ENCODE measurements around the gene PPP3CA.

DNA sequence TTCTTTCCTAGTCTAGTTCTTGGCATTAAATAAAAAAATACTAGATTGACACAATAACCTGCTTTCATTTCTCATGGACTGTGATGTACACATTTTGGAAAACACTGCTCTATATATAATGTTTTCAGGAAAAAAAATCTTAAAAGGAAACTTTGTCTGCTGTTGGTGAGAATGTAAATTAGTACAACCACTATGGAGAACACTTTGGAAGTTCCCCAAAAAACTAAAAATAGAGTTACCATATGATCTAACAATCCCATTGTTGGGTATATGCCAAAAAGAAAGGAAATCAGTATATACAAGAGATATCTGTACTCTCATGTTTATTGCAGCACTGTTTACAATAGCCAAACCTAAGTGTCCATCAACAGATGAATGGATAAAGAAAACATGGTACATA, 202.3 kb downstream of the PPP3CA start:
- TF ChIP-seq, protein P1, sequence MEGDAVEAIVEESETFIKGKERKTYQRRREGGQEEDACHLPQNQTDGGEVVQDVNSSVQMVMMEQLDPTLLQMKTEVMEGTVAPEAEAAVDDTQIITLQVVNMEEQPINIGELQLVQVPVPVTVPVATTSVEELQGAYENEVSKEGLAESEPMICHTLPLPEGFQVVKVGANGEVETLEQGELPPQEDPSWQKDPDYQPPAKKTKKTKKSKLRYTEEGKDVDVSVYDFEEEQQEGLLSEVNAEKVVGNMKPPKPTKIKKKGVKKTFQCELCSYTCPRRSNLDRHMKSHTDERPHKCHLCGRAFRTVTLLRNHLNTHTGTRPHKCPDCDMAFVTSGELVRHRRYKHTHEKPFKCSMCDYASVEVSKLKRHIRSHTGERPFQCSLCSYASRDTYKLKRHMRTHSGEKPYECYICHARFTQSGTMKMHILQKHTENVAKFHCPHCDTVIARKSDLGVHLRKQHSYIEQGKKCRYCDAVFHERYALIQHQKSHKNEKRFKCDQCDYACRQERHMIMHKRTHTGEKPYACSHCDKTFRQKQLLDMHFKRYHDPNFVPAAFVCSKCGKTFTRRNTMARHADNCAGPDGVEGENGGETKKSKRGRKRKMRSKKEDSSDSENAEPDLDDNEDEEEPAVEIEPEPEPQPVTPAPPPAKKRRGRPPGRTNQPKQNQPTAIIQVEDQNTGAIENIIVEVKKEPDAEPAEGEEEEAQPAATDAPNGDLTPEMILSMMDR (IDR thresholded peaks at IDR 0.05) = no peak
- TF ChIP-seq TCF7L2 (IDR thresholded peaks at IDR 0.05; ENCODE audit: low read depth, low read length) = no peak
